SK-N-SH (cell line): Measurements from ENCODE around the gene SRP14. TPM values are rescaled to one million over a fixed set of nuclear protein-coding genes. Genes with fewer than 3 reads are reported as not detected.

ENCODE experiments used
- CTCF ChIA-PET: fragments of 300-600, 350-600 bp; formaldehyde crosslinking; extraction: SDS; loops from one replicate; lab custom pipeline; 2021; lab: Yijun Ruan, JAX
- POLR2A ChIA-PET: fragments of 350-600 bp; sonication (Branson Sonifier 250); formaldehyde crosslinking; extraction: SDS; loops from one replicate; lab custom pipeline; 2020; ENCODE audit warnings: antibody characterized with exemption, inconsistent platforms; lab: Yijun Ruan, JAX
- DNase-seq: peaks from one replicate; pipeline ENCODE4 v3.0.0; 2012
- H2AFZ ChIP-seq: fragments of 200-600 bp; sonication (generic); 2 replicates; pipeline ENCODE4 v1.8.1; 2016; ENCODE audit warnings: antibody characterized with exemption, mild to moderate bottlenecking, low read depth
- H3F3A ChIP-seq: fragments of 200-600 bp; sonication (generic); replicated peaks from 2 replicates; pipeline ENCODE3; 2016; ENCODE audit warnings: antibody characterized with exemption, mild to moderate bottlenecking; ENCODE audit not compliant: insufficient read depth
- H3K27ac ChIP-seq, 2 experiments: fragments of 200-500 bp in 1 of 2; fragments of 200-600 bp in 1 of 2; sonication (Bioruptor generic) in 1 of 2; sonication (generic), shearing (Covaris generic) in 1 of 2; 2 replicates each; pipeline versions ENCODE4 v1.5.1 to v1.6.1; 2014 to 2016; ENCODE audit warnings: low read depth in 2 of 2, inconsistent platforms in 1 of 2, low read length in 1 of 2, mild to moderate bottlenecking in 1 of 2, mixed read lengths in 1 of 2
- H3K27me3 ChIP-seq: fragments of 200-600 bp; sonication (generic), shearing (Covaris generic); 2 replicates; pipeline ENCODE4 v1.6.1; 2016; ENCODE audit warnings: mixed run types; ENCODE audit not compliant: insufficient read depth
- H3K36me3 ChIP-seq, 2 experiments: fragments of 200-500 bp in 1 of 2; fragments of 200-600 bp in 1 of 2; sonication (Bioruptor generic) in 1 of 2; sonication (generic) in 1 of 2; replicated peaks in 1 of 2; 2 replicates each; pipeline versions ENCODE3 to v1.5.1; 2014 to 2016; ENCODE audit warnings: low read length in 1 of 2, mild to moderate bottlenecking in 1 of 2; ENCODE audit not compliant: insufficient read depth in 2 of 2, control insufficient read depth in 1 of 2
- H3K4me1 ChIP-seq, 2 experiments: fragments of 200-500 bp in 1 of 2; fragments of 200-600 bp in 1 of 2; sonication (Bioruptor generic) in 1 of 2; sonication (generic), shearing (Covaris generic) in 1 of 2; 2 replicates each; pipeline versions ENCODE4 v1.5.1 to v1.6.1; 2014 to 2016; ENCODE audit warnings: low read depth in 1 of 2, low read length in 1 of 2, mixed run types in 1 of 2; ENCODE audit not compliant: insufficient read depth in 2 of 2, control insufficient read depth in 1 of 2
- H3K4me2 ChIP-seq: fragments of 200-600 bp; sonication (generic), shearing (Covaris generic); 2 replicates; pipeline ENCODE4 v1.6.1; 2017; ENCODE audit warnings: mixed run types
- H3K4me3 ChIP-seq, 2 experiments: fragments of 200-500 bp in 1 of 2; fragments of 200-600 bp in 1 of 2; sonication (Bioruptor generic) in 1 of 2; sonication (generic), shearing (Covaris generic) in 1 of 2; 2 replicates each; pipeline versions ENCODE4 v1.5.1 to v1.8.1; 2014 to 2016; ENCODE audit warnings: low read depth in 2 of 2, inconsistent platforms in 1 of 2, low read length in 1 of 2, mild to moderate bottlenecking in 1 of 2, mixed read lengths in 1 of 2, moderate library complexity in 1 of 2
- H3K79me2 ChIP-seq: fragments of 200-600 bp; sonication (generic); 2 replicates; pipeline ENCODE4 v1.8.1; 2017; ENCODE audit warnings: mild to moderate bottlenecking; ENCODE audit not compliant: insufficient read depth
- H3K9ac ChIP-seq: fragments of 200-600 bp; sonication (generic); 2 replicates; pipeline ENCODE4 v1.6.1; 2017; ENCODE audit warnings: mixed run types
- H3K9me2 ChIP-seq: fragments of 200-600 bp; sonication (generic); 2 replicates; pipeline ENCODE4 v1.6.1; 2017; ENCODE audit warnings: mixed run types
- H3K9me3 ChIP-seq: fragments of 200-600 bp; sonication (generic); 2 replicates; pipeline ENCODE4 v1.6.1; 2017; ENCODE audit warnings: mixed run types, mild to moderate bottlenecking, moderate library complexity
- H4K20me1 ChIP-seq: fragments of 200-600 bp; sonication (generic); 2 replicates; pipeline ENCODE4 v1.6.1; 2017; ENCODE audit warnings: mild to moderate bottlenecking, mixed run types; ENCODE audit not compliant: insufficient read depth
- EP300 ChIP-seq, 2 experiments: IDR thresholded peaks; 2 replicates each; pipeline versions ENCODE4 v1.4.0 to v1.6.1; 2012; ENCODE audit warnings: borderline replicate concordance in 1 of 2, low read depth in 1 of 2, low read length in 1 of 2
- FOXJ3 ChIP-seq: sonication (generic); formaldehyde crosslinking; IDR thresholded peaks from 2 replicates; pipeline ENCODE4 v1.5.1; 2020; ENCODE audit warnings: mild to moderate bottlenecking, missing genetic modification reagents
- IRF3 ChIP-seq: fragments of 150-350 bp; IDR thresholded peaks from 2 replicates; pipeline ENCODE4 v1.6.1; 2016; ENCODE audit warnings: mild to moderate bottlenecking, low read depth, low read length
- MAX ChIP-seq: IDR thresholded peaks from 2 replicates; pipeline ENCODE4 v1.4.0; 2012; ENCODE audit warnings: low read depth
- RCOR1 ChIP-seq: fragments of 150-350 bp; IDR thresholded peaks from 2 replicates; pipeline ENCODE4 v1.6.1; 2017; ENCODE audit warnings: antibody characterized with exemption, low read length
- RXRA ChIP-seq: IDR thresholded peaks from 2 replicates; pipeline ENCODE4 v1.4.0; 2012; ENCODE audit warnings: low read depth, mild to moderate bottlenecking, borderline replicate concordance
- TEAD4 ChIP-seq: IDR thresholded peaks from 2 replicates; pipeline ENCODE4 v1.4.0; 2012; ENCODE audit warnings: mild to moderate bottlenecking, borderline replicate concordance; ENCODE audit not compliant: insufficient read depth
- YY1 ChIP-seq: IDR thresholded peaks from 2 replicates; pipeline ENCODE4 v1.4.0; 2012; ENCODE audit warnings: low read depth, mild to moderate bottlenecking
- ZBTB33 ChIP-seq: IDR thresholded peaks from 2 replicates; pipeline ENCODE4 v1.4.0; 2012; ENCODE audit warnings: low read depth, borderline replicate concordance
- WGBS: methylation state at CpG from one replicate; pipeline ENCODE4 v1.1.6; 2017; ENCODE audit warnings: low lambda C conversion rate; 5-methylcytosine and 5-hydroxymethylcytosine counted together
- polyA plus RNA-seq, 3 experiments: library from polyadenylated mRNA; depleted of rRNA; stranded (reverse); fragments of >200 nt; gene quantifications; 2 replicates each; pipeline ENCODE4 v1.2.3, GENCODE V29; 2012
- TF ChIP-seq, protein P1 (sequence below): fragments of 200-600 bp; sonication (generic); IDR thresholded peaks from 2 replicates; pipeline ENCODE4 v1.6.1; 2017; ENCODE audit warnings: antibody characterized with exemption, mild to moderate bottlenecking, moderate library complexity

SRP14 gene
- polyA plus RNA-seq, 1 of the 3 experiments (the other 2 are of a cell fraction): 489 TPM

DNA sequence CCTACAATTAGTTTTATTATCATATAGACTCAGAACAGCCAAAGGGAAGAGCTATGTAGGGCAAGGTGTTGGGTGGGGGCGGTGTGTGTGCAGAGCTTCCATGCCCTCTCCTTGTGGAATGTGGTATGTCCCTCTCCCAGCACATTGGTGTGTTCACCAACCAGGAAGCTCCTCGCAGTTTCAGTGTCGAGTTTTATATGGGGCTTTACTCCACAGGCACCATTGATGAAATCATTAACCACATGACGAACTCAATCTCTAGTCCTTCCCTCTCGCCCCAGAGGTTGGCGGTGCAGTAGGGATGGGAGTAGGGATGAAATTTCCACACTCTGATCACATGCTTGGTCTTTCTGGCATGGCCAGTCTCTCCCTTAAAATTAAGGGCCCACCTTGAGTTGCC lies 13.6 kb upstream of the SRP14 start:
- Histone ChIP-seq H3K9me2 (no peaks in the 10 kb centered on the region), H3K79me2 (no peaks in the 10 kb centered on the region), H3K27me3 (no peaks in the 10 kb centered on the region), H3K4me1 (peaks cover 6 to 26% of the 10 kb centered on the region in 2 experiments; a peak in 2 of 4 replicates), H3K27ac (no peak overlapping the region), H3K9me3 (no peaks in the 10 kb centered on the region), H2AFZ (no peak overlapping the region), H4K20me1 (no peaks in the 10 kb centered on the region), H3K4me3 (no peak overlapping the region), H3K4me2 (no peak overlapping the region), H3F3A (no peaks in the 10 kb centered on the region), H3K36me3 (no peaks in the 10 kb centered on the region), H3K9ac (no peak overlapping the region)
- CTCF ChIA-PET: interaction anchor here (1.4 to 2.4 kb wide), 4 partner anchors 52 to 222 kb away, joined by 5 to 11 read pairs (median 6); partner anchors contain the start of gene BMF
- TF ChIP-seq FOXJ3 (CRISPR knock-in tag) (no peak), RCOR1 (no peak), TEAD4 (no peak), YY1 (no peak), RXRA (no peak), MAX (no peak), EP300 (IDR thresholded peaks at IDR 0.05; ENCODE audit: borderline replicate concordance in 1 of 2, low read depth in 1 of 2, low read length in 1 of 2) (no peak), IRF3 (no peak), ZBTB33 (no peak)
- TF ChIP-seq, protein P1, sequence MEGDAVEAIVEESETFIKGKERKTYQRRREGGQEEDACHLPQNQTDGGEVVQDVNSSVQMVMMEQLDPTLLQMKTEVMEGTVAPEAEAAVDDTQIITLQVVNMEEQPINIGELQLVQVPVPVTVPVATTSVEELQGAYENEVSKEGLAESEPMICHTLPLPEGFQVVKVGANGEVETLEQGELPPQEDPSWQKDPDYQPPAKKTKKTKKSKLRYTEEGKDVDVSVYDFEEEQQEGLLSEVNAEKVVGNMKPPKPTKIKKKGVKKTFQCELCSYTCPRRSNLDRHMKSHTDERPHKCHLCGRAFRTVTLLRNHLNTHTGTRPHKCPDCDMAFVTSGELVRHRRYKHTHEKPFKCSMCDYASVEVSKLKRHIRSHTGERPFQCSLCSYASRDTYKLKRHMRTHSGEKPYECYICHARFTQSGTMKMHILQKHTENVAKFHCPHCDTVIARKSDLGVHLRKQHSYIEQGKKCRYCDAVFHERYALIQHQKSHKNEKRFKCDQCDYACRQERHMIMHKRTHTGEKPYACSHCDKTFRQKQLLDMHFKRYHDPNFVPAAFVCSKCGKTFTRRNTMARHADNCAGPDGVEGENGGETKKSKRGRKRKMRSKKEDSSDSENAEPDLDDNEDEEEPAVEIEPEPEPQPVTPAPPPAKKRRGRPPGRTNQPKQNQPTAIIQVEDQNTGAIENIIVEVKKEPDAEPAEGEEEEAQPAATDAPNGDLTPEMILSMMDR: no peak
- 82% methylated on average over 6 of the region's 6 CpGs for WGBS
- POLR2A ChIA-PET: no interaction called here
- no peak for DNase-seq
